GM19397 (cell line): ENCODE results near the gene CNPPD1.

ENCODE experiments used
- ATAC-seq: cut with Tn5 transposase; IDR thresholded peaks from one replicate; pipeline ENCODE4 v1.9.1; 2021; ENCODE audit warnings: mild to moderate bottlenecking, moderate library complexity; ENCODE audit not compliant: unreplicated experiment

CNPPD1 gene

GRCh38 chr2:219163156-219163555, 13.6 kb downstream of the CNPPD1 start:
- no peak for ATAC-seq

GRCh38 chr2:219161097-219161496, 15.6 kb downstream of the CNPPD1 start:
- ATAC-seq = no peak

- peak; percentile 85 for ATAC-seq
Measured at GRCh38 chr2:219160186-219161017, 16.3 kb downstream of the CNPPD1 start, which contains the start of gene NHEJ1. Gene NHEJ1 (minus strand): TSS chr2:219160815. CDS start chr2:219158362, 2,453 bp downstream.

- ATAC-seq = no peak
Measured at GRCh38 chr2:219159771-219160185, 16.9 kb downstream of the CNPPD1 start.

GRCh38 chr2:219158586-219158985, 18.1 kb downstream of the CNPPD1 start:
- ATAC-seq = no peak

- no peak for ATAC-seq
Measured at GRCh38 chr2:219158025-219158424, 18.7 kb downstream of the CNPPD1 start.

GRCh38 chr2:219157396-219157795, 19.3 kb downstream of the CNPPD1 start:
- no peak for ATAC-seq

- ATAC-seq = no peak
Measured at GRCh38 chr2:219155054-219155644, 21.6 kb downstream of the CNPPD1 start.

- ATAC-seq = no peak
Measured at GRCh38 chr2:219149667-219150066, 27.1 kb downstream of the CNPPD1 start.

GRCh38 chr2:219142329-219142728, 34.4 kb downstream of the CNPPD1 start:
- ATAC-seq = no peak

GRCh38 chr2:219140722-219141121, 36.0 kb downstream of the CNPPD1 start:
- ATAC-seq = no peak

GRCh38 chr2:219133976-219134375, 42.7 kb downstream of the CNPPD1 start:
- no peak for ATAC-seq

- no peak for ATAC-seq
Measured at GRCh38 chr2:219131744-219132143, 45.0 kb downstream of the CNPPD1 start.

GRCh38 chr2:219131327-219131726, 45.4 kb downstream of the CNPPD1 start:
- no peak for ATAC-seq

GRCh38 chr2:219129589-219129988, 47.1 kb downstream of the CNPPD1 start:
- ATAC-seq = no peak

GRCh38 chr2:219128396-219128795, 48.3 kb downstream of the CNPPD1 start:
- no peak for ATAC-seq

GRCh38 chr2:219127037-219127635, 49.6 kb downstream of the CNPPD1 start:
- no peak for ATAC-seq

- ATAC-seq = no peak
Measured at GRCh38 chr2:219126555-219126954, 50.2 kb downstream of the CNPPD1 start.

- ATAC-seq = no peak
Measured at GRCh38 chr2:219125886-219126270, 50.8 kb downstream of the CNPPD1 start.

- no peak for ATAC-seq
Measured at GRCh38 chr2:219125225-219125885, 51.4 kb downstream of the CNPPD1 start.

GRCh38 chr2:219124381-219125110, 52.2 kb downstream of the CNPPD1 start:
- ATAC-seq = no peak
